PC-3 (cell line): ENCODE data around the gene PTGIS. TPM values are rescaled to one million over a fixed set of nuclear protein-coding genes. Genes with fewer than 3 reads are reported as not detected.

Experiments used
- ATAC-seq: fragments of 200-7000 bp; cut with Tn5 transposase; 2 replicates; pipeline ENCODE4 v1.9.1; 2020; ENCODE audit warnings: mild to moderate bottlenecking, moderate library complexity
- BruUV-seq: library from RNA; stranded (reverse); fragments of 400-500 nt; replicated peaks from 2 replicates; lab custom pipeline; 2021; lab: Mats Ljungman, UMichigan
- CTCF ChIA-PET: fragments of 300-600 bp; sonication (Branson Sonifier 250); formaldehyde crosslinking; loops from one replicate; lab custom pipeline; 2022; ENCODE audit warnings: antibody characterized with exemption; lab: Charles Lee
- POLR2A ChIA-PET: fragments of 300-600 bp; sonication (Branson Sonifier 250); formaldehyde crosslinking; loops from one replicate; lab custom pipeline; 2022; ENCODE audit warnings: antibody characterized with exemption; ENCODE audit not compliant: unreplicated experiment; lab: Charles Lee
- DNase-seq: peaks from one replicate; pipeline ENCODE4 v3.0.0-alpha.2; 2015
- H2AFZ ChIP-seq: fragments of 300-600 bp; sonication (generic); 2 replicates; pipeline ENCODE4 v1.6.0; 2016; ENCODE audit warnings: antibody characterized with exemption, low read length
- H3F3A ChIP-seq: fragments of 300-600 bp; sonication (generic); one replicate; pipeline ENCODE4 v1.6.0; 2017; ENCODE audit warnings: antibody characterized with exemption, low read length, control low read depth, mild to moderate bottlenecking; ENCODE audit not compliant: unreplicated experiment
- H3K27ac ChIP-seq: fragments of 300-600 bp; sonication (generic); 2 replicates; pipeline ENCODE4 v1.5.1; 2016; ENCODE audit warnings: mild to moderate bottlenecking, low read length
- H3K27me3 ChIP-seq: fragments of 300-600 bp; sonication (generic); 2 replicates; pipeline ENCODE4 v1.6.1; 2016; ENCODE audit warnings: low read length, mixed read lengths
- H3K36me3 ChIP-seq: fragments of 300-600 bp; sonication (generic); 2 replicates; pipeline ENCODE4 v1.6.1; 2016; ENCODE audit warnings: low read depth, mixed run types, low read length, mixed read lengths
- H3K4me1 ChIP-seq: fragments of 300-600 bp; sonication (generic); 2 replicates; pipeline ENCODE4 v1.5.1; 2016; ENCODE audit warnings: low read length; ENCODE audit not compliant: insufficient read depth
- H3K4me2 ChIP-seq: fragments of 300-600 bp; sonication (generic); 2 replicates; pipeline ENCODE4 v1.6.0; 2016; ENCODE audit warnings: low read length
- H3K4me3 ChIP-seq: fragments of 300-600 bp; sonication (generic); 2 replicates; pipeline ENCODE4 v1.5.1; 2016; ENCODE audit warnings: mild to moderate bottlenecking, low read length, mixed read lengths
- H3K79me2 ChIP-seq: fragments of 300-600 bp; sonication (generic); 2 replicates; pipeline ENCODE4 v1.6.1; 2017; ENCODE audit warnings: low read length, mixed read lengths
- H3K9ac ChIP-seq: fragments of 300-600 bp; sonication (generic); 2 replicates; pipeline ENCODE4 v1.6.0; 2016; ENCODE audit warnings: mild to moderate bottlenecking, low read length
- H3K9me2 ChIP-seq: fragments of 300-600 bp; sonication (generic); replicated peaks from 2 replicates; pipeline ENCODE4 v1.6.1; 2016; ENCODE audit warnings: mixed run types, low read length, mixed read lengths
- H3K9me3 ChIP-seq: fragments of 300-600 bp; sonication (generic); 2 replicates; pipeline ENCODE4 v1.6.1; 2016; ENCODE audit warnings: low read length, mixed read lengths
- H4K20me1 ChIP-seq: fragments of 300-600 bp; sonication (generic); 2 replicates; pipeline ENCODE4 v1.6.1; 2016; ENCODE audit warnings: low read length, mixed read lengths
- CTCF ChIP-seq: fragments of 300-600 bp; sonication (generic); conservative IDR thresholded peaks from 2 replicates; pipeline ENCODE4 v1.5.1; 2017; ENCODE audit warnings: antibody characterized with exemption, low read depth, mild to moderate bottlenecking, low read length
- EZH2 ChIP-seq: fragments of 300-600 bp; sonication (generic); IDR thresholded peaks from one replicate; pipeline ENCODE4 v1.6.1; 2017; ENCODE audit warnings: antibody characterized with exemption, mild to moderate bottlenecking, low read length; ENCODE audit not compliant: unreplicated experiment
- EZH2phosphoT487 ChIP-seq: fragments of 300-600 bp; sonication (generic); IDR thresholded peaks from 2 replicates; pipeline ENCODE4 v1.6.1; 2018; ENCODE audit warnings: mild to moderate bottlenecking, antibody characterized with exemption, low read length, borderline replicate concordance
- intact Hi-C: fragments of 100-400 bp; cut with micrococcal nuclease; formaldehyde crosslinking; loops from 2 replicates; pipeline ENCODE4 v1.9.0; 2023
- total RNA-seq: library from RNA; depleted of rRNA; stranded (reverse); fragments of >200 nt; gene quantifications from 2 replicates; pipeline ENCODE4 v1.2.3, GENCODE V29; 2014

Gene PTGIS
- total RNA-seq, 1 experiment from 2014 or later, result 0.18 TPM

GRCh38 chr20:49602345-49603208 is 34.6 kb upstream of the PTGIS start:
- Histone ChIP-seq H3K9ac (no peak overlapping the region), H4K20me1 (no peaks in the 10 kb centered on the region), H3K9me3 (no peaks in the 10 kb centered on the region), H3K27ac (no peak overlapping the region), H3F3A (no peaks in the 10 kb centered on the region), H3K4me1 (peaks cover 18% of the 10 kb centered on the region), H3K4me3 (no peak overlapping the region), H3K36me3 (no peaks in the 10 kb centered on the region), H2AFZ (no peak overlapping the region), H3K27me3 (no peaks in the 10 kb centered on the region), H3K4me2 (no peak overlapping the region), H3K79me2 (no peaks in the 10 kb centered on the region), H3K9me2 (no peaks in the 10 kb centered on the region)
- no TSS peak for BruUV-seq
- ATAC-seq, result no peak
- intact Hi-C loops, result loop anchor here (1.0 kb wide), 1 partner anchor 16 kb away; no protein-coding TSS in a partner anchor
- POLR2A ChIA-PET, result no interaction called here
- no peak for DNase-seq
- CTCF ChIA-PET, result interaction anchor here (2.4 kb wide), 1 partner anchor 61 kb away, joined by 25 read pairs; no protein-coding TSS in a partner anchor
- no peak for TF ChIP-seq CTCF
- TF ChIP-seq EZH2phosphoT487, result no peak
- no peak for TF ChIP-seq EZH2

- Histone ChIP-seq H3K9ac (no peak overlapping the region), H2AFZ (no peak overlapping the region), H3K4me2 (no peak overlapping the region), H3K27me3 (no peaks in the 10 kb centered on the region), H3K27ac (no peak overlapping the region), H4K20me1 (no peaks in the 10 kb centered on the region), H3K36me3 (no peaks in the 10 kb centered on the region), H3K9me3 (no peaks in the 10 kb centered on the region), H3K4me1 (peaks cover 18% of the 10 kb centered on the region), H3K9me2 (no peaks in the 10 kb centered on the region), H3K79me2 (no peaks in the 10 kb centered on the region), H3K4me3 (no peak overlapping the region), H3F3A (no peaks in the 10 kb centered on the region)
- CTCF ChIA-PET, result no interaction called here
- POLR2A ChIA-PET, result no interaction called here
- TF ChIP-seq EZH2 (no peak), CTCF (no peak), EZH2phosphoT487 (no peak)
- DNase-seq, result no peak
- no peak for ATAC-seq
- intact Hi-C loops, result no loop called here
- no TSS peak for BruUV-seq
These were observed 33.4 kb upstream of the PTGIS start for GRCh38 chr20:49601153-49601924.
